ENCODE measurements around the gene PAIP2.

DNA sequence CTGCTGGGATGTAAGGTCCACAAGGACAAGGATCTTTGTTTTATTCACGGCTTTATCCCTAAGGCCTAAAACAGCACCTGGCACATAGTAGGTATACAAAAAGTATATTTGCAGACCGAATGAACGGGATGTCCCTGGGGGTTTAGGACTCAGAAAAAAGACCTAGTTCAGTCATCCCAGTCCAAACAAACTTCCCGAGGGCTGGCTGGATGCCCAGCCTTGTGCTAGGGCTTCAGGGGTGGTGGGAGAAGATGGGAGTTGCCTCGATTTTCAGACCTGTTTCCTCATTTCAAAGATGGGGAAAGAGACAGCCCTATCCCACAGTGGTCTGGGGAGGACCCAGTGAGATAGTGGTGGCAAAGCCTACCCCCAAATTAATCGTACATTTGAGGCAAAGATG is 56.3 kb downstream of the PAIP2 start:
- no peak for TF ChIP-seq EZH2phosphoT487 (IDR thresholded peaks at IDR 0.05; ENCODE audit: borderline replicate concordance)
- no peak for TF ChIP-seq CTCF (conservative IDR thresholded peaks at IDR 0.05; ENCODE audit: low read length)

Measured in Loucy (cell line).